ENCODE measurements around the gene FAM83C. TPM values are rescaled to one million over a fixed set of nuclear protein-coding genes. Genes with fewer than 3 reads are reported as not detected.

FAM83C gene
- total and polyA plus RNA-seq, 10 of the 15 experiments (the other 5 are each of a cell fraction or from before 2014, with no cell fraction given) = not detected

GRCh38 chr20:35238170-35238569 is 54.1 kb downstream of the FAM83C start:
- Histone ChIP-seq H3K27me3 (replicated peaks in 1 of 2; ENCODE audit: control insufficient read depth in 2 of 2, insufficient read depth in 2 of 2, low read length in 1 of 2) (no peaks in the 10 kb centered on the region), H4K20me1 (ENCODE audit: control insufficient read depth, insufficient read depth) (no peaks in the 10 kb centered on the region), H3K79me2 (ENCODE audit: control insufficient read depth, insufficient read depth, low read length) (no peaks in the 10 kb centered on the region), H3K36me3 (ENCODE audit: control insufficient read depth in 2 of 2, insufficient read depth in 2 of 2, low read length in 1 of 2) (no peaks in the 10 kb centered on the region), H3K4me2 (ENCODE audit: control insufficient read depth, insufficient read depth) (no peak overlapping the region), H2AFZ (ENCODE audit: control insufficient read depth, low read depth, low read length) (no peak overlapping the region), H3K27ac (ENCODE audit: control insufficient read depth, insufficient read depth) (no peak overlapping the region), H3K9ac (ENCODE audit: control insufficient read depth, insufficient read depth, low read length) (no peak overlapping the region), H3K9me3 (replicated peaks; ENCODE audit: control insufficient read depth, insufficient read depth, low read length) (no peaks in the 10 kb centered on the region), H3K4me1 (ENCODE audit: control insufficient read depth, insufficient read depth, low read length) (no peaks in the 10 kb centered on the region), H3K4me3 (no peak overlapping the region)
- 40% methylated on average over 4 of the region's 4 CpGs for WGBS (ENCODE audit: insufficient coverage, insufficient replicate concordance, low lambda C conversion rate, missing lambda C conversion rate)
- ATAC-seq (no peak), DNase-seq (ENCODE audit: low read depth, low spot score) (no peak), FAIRE-seq (no peak)
- RAD21 ChIA-PET (ENCODE audit: unreplicated experiment) = no interaction called here
- in situ Hi-C loops (cut with MboI) = no loop called here
- intact Hi-C loops (cut with micrococcal nuclease; ENCODE audit: unreplicated experiment) = no loop called here
- BruUV-seq (replicated peaks) = no TSS peak
- SMC1A ChIA-PET (ENCODE audit: uncharacterized antibody, unreplicated experiment) = interaction anchor here (1.4 kb wide), 1 partner anchor 16 kb away, joined by 4 read pairs; no protein-coding TSS in a partner anchor
- POLR2A ChIA-PET = no interaction called here
- TF ChIP-seq NR2F1 (conservative IDR thresholded peaks at IDR 0.05) = no peak
- TF ChIP-seq POU2F2 (IDR thresholded peaks at IDR 0.05; ENCODE audit: borderline replicate concordance, low read depth, low read length) = no peak
- CTCF ChIA-PET = no interaction called here

- ChIA-PET CTCF (no interaction called here), RAD21 (ENCODE audit: unreplicated experiment) (no interaction called here), POLR2A (no interaction called here), SMC1A (ENCODE audit: uncharacterized antibody, unreplicated experiment) (interaction anchor here (1.4 kb wide), 1 partner anchor 16 kb away, joined by 4 read pairs; no protein-coding TSS in a partner anchor)
- H3K4me3 ChIP-seq = no peak overlapping the region
- in situ Hi-C loops (cut with MboI) (no loop called here), intact Hi-C loops (cut with micrococcal nuclease; ENCODE audit: unreplicated experiment) (no loop called here)
- no peaks in the 10 kb centered on the region for H3K27me3 ChIP-seq (replicated peaks in 1 of 2; ENCODE audit: control insufficient read depth in 2 of 2, insufficient read depth in 2 of 2, low read length in 1 of 2)
- H3K79me2 ChIP-seq (ENCODE audit: control insufficient read depth, insufficient read depth, low read length) = no peaks in the 10 kb centered on the region
- no peak overlapping the region for H2AFZ ChIP-seq (ENCODE audit: control insufficient read depth, low read depth, low read length)
- no peaks in the 10 kb centered on the region for H3K36me3 ChIP-seq (ENCODE audit: control insufficient read depth in 2 of 2, insufficient read depth in 2 of 2, low read length in 1 of 2)
- H4K20me1 ChIP-seq (ENCODE audit: control insufficient read depth, insufficient read depth) = no peaks in the 10 kb centered on the region
- no TSS peak for BruUV-seq (replicated peaks)
- DNase-seq (ENCODE audit: low read depth, low spot score) = no peak
- no peak for FAIRE-seq
- no peaks in the 10 kb centered on the region for H3K9me3 ChIP-seq (replicated peaks; ENCODE audit: control insufficient read depth, insufficient read depth, low read length)
- H3K27ac ChIP-seq (ENCODE audit: control insufficient read depth, insufficient read depth) = no peak overlapping the region
- H3K4me2 ChIP-seq (ENCODE audit: control insufficient read depth, insufficient read depth) = no peak overlapping the region
- no peaks in the 10 kb centered on the region for H3K4me1 ChIP-seq (ENCODE audit: control insufficient read depth, insufficient read depth, low read length)
- ATAC-seq = no peak
- H3K9ac ChIP-seq (ENCODE audit: control insufficient read depth, insufficient read depth, low read length) = no peak overlapping the region
- TF ChIP-seq WRNIP1 (IDR thresholded peaks at IDR 0.05; ENCODE audit: borderline replicate concordance, low read depth, low read length) = no peak
- TF ChIP-seq SIN3A (IDR thresholded peaks at IDR 0.05; ENCODE audit: low read depth, low read length) = no peak
- TF ChIP-seq JUNB (IDR thresholded peaks at IDR 0.05) = no peak
- no peak for TF ChIP-seq RCOR1 (conservative IDR thresholded peaks at IDR 0.05; ENCODE audit: low read depth, low read length)
- no peak for TF ChIP-seq ATF7 (IDR thresholded peaks at IDR 0.05; ENCODE audit: low read depth)
- TF ChIP-seq SREBF2 (IDR thresholded peaks at IDR 0.05; ENCODE audit: low read length) = no peak
- no peak for TF ChIP-seq ZNF207 (IDR thresholded peaks at IDR 0.05; ENCODE audit: borderline replicate concordance)
- TF ChIP-seq NFXL1 (IDR thresholded peaks at IDR 0.05; ENCODE audit: borderline replicate concordance) = no peak
- no peak for TF ChIP-seq ASH2L (IDR thresholded peaks at IDR 0.05; ENCODE audit: borderline replicate concordance, low read depth)
- no peak for TF ChIP-seq BHLHE40 (IDR thresholded peaks at IDR 0.05; ENCODE audit: borderline replicate concordance in 1 of 2, low read depth in 2 of 2, low read length in 1 of 2)
- no peak for TF ChIP-seq STAT1 (conservative IDR thresholded peaks at IDR 0.05)
- no peak for TF ChIP-seq IRF5 (IDR thresholded peaks at IDR 0.05; ENCODE audit: borderline replicate concordance)
- no peak for TF ChIP-seq CTCF (IDR thresholded peaks at IDR 0.05 in 2 of 3, conservative IDR thresholded peaks at IDR 0.05 in 1 of 3; ENCODE audit: control insufficient read depth in 2 of 3, extremely low read depth in 1 of 3, insufficient read depth in 1 of 3, low read depth in 3 of 3, low read length in 3 of 3)
- TF ChIP-seq LARP7 (IDR thresholded peaks at IDR 0.05) = no peak
Measured at GRCh38 chr20:35237486-35237885, 54.7 kb downstream of the FAM83C start.
